Colonic mucosa (tissue), 4 donors: ENCODE measurements around the gene DSG2. TPM values are rescaled to one million over a fixed set of nuclear protein-coding genes. Genes with fewer than 3 reads are reported as not detected.
A peak's percentile ranks its signal among the peaks of the same experiment; 100 is the strongest.

Experiments used
- DNase-seq: peaks from one replicate; pipeline ENCODE4 v3.0.0-alpha.2; 2020
- H3K27ac ChIP-seq: fragments of 200-600 bp; one replicate; pipeline ENCODE4 v1.8.0; 2021
- H3K27me3 ChIP-seq: fragments of 200-600 bp; one replicate; pipeline ENCODE4 v1.8.0; 2021
- H3K36me3 ChIP-seq: fragments of 200-600 bp; one replicate; pipeline ENCODE4 v1.8.0; 2021
- H3K4me1 ChIP-seq: fragments of 200-600 bp; one replicate; pipeline ENCODE4 v1.8.0; 2021; ENCODE audit warnings: mild to moderate bottlenecking
- H3K4me3 ChIP-seq: fragments of 200-600 bp; one replicate; pipeline ENCODE4 v1.8.0; 2021
- H3K9ac ChIP-seq, 2 donors: one replicate each; pipeline ENCODE4 v1.7.0; 2013; ENCODE audit warnings: control low read depth in 2 of 2, low read depth in 2 of 2, low read length in 2 of 2
- H3K9me3 ChIP-seq: fragments of 200-600 bp; one replicate; pipeline ENCODE4 v1.8.0; 2021
- intact Hi-C: fragments of 100-400 bp; cut with DNase I; formaldehyde crosslinking; loops from one replicate; pipeline ENCODE4 v1.14.1; 2022
- total RNA-seq, 2 donors: library from RNA; stranded (reverse); fragmentation: NEBNext Ultra II Directional in 1 of 2; extraction: Animal tissue kit (Norgen Biotek cat#: 25700) in 1 of 2; gene quantifications; one replicate each; pipeline ENCODE4 v1.2.1, GENCODE V29; 2021
- TF ChIP-seq, protein P1 (sequence below): fragments of 200-600 bp; IDR thresholded peaks from one replicate; pipeline ENCODE4 v1.8.0; 2022; ENCODE audit warnings: antibody characterized with exemption, mild to moderate bottlenecking
- donor health status: healthy.
- donor health status: DM: no; HTN: no; CAD: no.
- donor health status: DM: no; HTN: no; CAD: no.

Gene DSG2
- total RNA-seq, 2 donors from 2014 or later: 237 to 308 TPM

DNA sequence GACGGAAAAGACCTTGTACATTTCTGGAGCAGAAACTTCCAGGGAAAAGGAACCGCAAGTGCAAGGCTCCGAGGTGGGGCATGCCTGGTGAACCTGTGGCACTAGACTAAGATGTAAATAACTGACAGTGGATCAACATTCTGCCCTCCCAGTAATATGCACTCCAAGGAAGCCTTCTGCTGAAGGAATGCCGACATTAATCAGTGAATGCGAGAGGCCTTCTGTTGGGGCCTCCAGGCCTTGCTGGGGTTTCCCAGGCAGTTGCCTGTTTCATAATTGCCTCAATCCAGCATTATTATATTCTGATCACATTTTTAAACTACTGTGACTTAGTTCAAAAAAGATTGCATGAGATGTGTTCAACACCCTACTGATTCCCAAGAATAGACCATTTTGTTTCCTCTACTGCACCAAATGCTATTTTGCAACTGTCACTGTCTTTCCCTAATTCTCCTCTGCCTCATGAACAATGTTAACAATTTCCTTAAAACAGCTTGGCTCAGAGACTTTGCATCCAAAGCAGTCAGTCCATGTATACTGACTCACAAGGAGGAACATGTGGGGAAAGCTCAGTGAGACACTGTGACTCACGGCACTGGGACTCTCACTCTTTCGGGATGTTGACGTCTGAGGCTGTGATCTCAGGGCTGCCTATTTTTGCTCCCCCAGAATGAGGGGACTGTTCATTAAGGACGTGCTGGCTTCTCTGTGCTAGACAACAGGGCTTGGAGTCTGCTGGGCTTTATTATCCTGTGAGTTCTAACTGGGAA lies 10.5 kb upstream of the DSG2 start:
- Histone ChIP-seq H3K27ac (no peak overlapping the region), H3K4me1 (no peaks in the 10 kb centered on the region), H3K9me3 (no peaks in the 10 kb centered on the region)

DNA sequence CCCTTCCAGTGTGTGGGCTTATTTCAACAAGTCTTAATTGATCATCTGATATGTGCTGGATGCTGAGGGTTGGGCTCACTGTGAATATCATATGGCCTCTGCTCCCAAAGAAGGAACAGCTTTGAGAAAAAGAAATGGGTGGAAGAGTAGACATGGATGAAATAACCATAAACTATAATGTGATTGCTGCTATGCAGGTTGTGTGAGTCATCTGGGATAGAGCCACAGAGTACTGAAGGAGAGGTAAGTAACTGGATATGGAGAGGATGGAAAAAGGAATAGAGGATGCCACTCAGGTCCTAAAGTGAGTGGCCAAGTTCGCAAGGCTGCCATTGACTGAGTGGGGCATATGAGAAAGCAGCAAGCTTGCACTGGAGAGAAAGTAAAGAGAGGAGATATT lies 8.7 kb upstream of the DSG2 start:
- Histone ChIP-seq H3K9me3 (no peaks in the 10 kb centered on the region), H3K4me1 (no peaks in the 10 kb centered on the region), H3K27me3 (no peaks in the 10 kb centered on the region), H3K36me3 (no peaks in the 10 kb centered on the region), H3K9ac (no peak overlapping the region), H3K4me3 (no peak overlapping the region), H3K27ac (peak overlapping the region; percentile 11)
- no peak for DNase-seq
- TF ChIP-seq, protein P1, sequence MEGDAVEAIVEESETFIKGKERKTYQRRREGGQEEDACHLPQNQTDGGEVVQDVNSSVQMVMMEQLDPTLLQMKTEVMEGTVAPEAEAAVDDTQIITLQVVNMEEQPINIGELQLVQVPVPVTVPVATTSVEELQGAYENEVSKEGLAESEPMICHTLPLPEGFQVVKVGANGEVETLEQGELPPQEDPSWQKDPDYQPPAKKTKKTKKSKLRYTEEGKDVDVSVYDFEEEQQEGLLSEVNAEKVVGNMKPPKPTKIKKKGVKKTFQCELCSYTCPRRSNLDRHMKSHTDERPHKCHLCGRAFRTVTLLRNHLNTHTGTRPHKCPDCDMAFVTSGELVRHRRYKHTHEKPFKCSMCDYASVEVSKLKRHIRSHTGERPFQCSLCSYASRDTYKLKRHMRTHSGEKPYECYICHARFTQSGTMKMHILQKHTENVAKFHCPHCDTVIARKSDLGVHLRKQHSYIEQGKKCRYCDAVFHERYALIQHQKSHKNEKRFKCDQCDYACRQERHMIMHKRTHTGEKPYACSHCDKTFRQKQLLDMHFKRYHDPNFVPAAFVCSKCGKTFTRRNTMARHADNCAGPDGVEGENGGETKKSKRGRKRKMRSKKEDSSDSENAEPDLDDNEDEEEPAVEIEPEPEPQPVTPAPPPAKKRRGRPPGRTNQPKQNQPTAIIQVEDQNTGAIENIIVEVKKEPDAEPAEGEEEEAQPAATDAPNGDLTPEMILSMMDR: no peak
- intact Hi-C loops: no loop called here

More for the DNA sequence above, 10.5 kb upstream of the DSG2 start:
- no peak overlapping the region for H3K4me3 ChIP-seq
- no peak overlapping the region for H3K9ac ChIP-seq
- no peak for DNase-seq
- intact Hi-C loops: no loop called here
- no peaks in the 10 kb centered on the region for H3K27me3 ChIP-seq
- TF ChIP-seq, protein P1: no peak
- no peaks in the 10 kb centered on the region for H3K36me3 ChIP-seq

DNA sequence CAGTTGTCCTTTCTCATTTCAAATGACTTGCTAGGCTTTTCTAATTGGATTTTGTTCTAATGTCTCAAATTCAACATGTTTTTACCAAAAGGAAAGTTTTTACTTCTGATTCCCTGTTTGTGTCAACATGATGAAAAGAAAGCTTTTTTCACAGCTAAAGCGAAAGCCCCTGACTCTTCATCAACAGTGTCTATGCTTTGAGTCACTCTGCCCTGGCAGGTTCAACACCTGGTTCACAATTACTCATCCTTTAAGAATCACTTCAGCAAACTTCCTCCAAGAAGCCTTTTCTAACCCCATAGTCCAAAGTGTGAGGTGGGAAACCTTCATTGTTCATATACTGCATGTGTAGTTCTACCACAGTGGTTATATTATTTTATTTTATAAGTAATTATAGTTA lies 7.6 kb upstream of the DSG2 start:
- Histone ChIP-seq H3K36me3 (no peaks in the 10 kb centered on the region), H3K27ac (peak overlapping the region; percentile 50), H3K9me3 (no peaks in the 10 kb centered on the region), H3K4me1 (no peaks in the 10 kb centered on the region), H3K4me3 (no peak overlapping the region), H3K27me3 (no peaks in the 10 kb centered on the region), H3K9ac (no peak overlapping the region)
- DNase-seq: peak; percentile 48
- intact Hi-C loops: no loop called here
- TF ChIP-seq, protein P1: no peak

DNA sequence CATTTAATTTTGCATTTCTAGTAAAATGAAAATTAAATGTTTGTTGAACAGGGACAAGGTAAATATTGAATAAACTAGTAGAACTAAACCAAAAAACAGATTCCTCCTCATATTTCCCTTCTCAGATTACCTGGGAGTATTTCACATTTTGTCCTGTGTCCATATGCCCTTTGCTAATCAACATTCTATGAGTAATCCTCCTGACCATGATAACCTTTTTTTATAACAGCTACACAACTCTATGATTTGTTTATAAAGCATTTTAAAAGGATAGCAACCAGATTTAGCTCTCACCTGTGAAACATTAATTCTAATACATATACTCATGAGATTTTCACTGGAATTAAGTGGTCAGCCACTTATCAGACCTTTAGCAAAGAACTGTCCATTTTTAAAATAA lies 7.1 kb upstream of the DSG2 start:
- TF ChIP-seq, protein P1: no peak
- DNase-seq: no peak
- intact Hi-C loops: no loop called here
- H3K4me3 ChIP-seq: no peak overlapping the region
- no peaks in the 10 kb centered on the region for H3K27me3 ChIP-seq
- no peaks in the 10 kb centered on the region for H3K36me3 ChIP-seq
- H3K9me3 ChIP-seq: no peaks in the 10 kb centered on the region
- no peak overlapping the region for H3K9ac ChIP-seq
- H3K27ac ChIP-seq: peak overlapping the region; percentile 50
- no peaks in the 10 kb centered on the region for H3K4me1 ChIP-seq

DNA sequence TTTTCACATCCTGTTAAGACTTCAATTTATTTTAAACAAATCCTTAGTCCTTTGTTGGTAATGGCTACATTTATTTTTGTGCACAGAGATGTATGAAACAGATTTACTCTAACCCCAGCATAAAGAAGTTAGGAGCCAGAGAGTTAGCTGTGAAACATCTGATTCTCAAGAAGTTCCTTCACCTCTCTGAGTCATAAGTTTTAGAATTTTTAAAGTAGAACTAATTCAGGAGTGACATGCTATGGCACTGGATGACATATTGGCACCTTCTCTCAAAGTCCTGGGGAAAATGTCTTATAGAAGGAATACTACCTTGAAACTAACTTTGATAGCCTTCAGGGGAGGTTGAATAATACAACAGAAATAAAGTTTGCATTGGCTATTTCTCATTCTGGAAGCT lies 6.4 kb upstream of the DSG2 start:
- no peak overlapping the region for H3K9ac ChIP-seq
- H3K4me3 ChIP-seq: no peak overlapping the region
- no peak overlapping the region for H3K27ac ChIP-seq
- no peak for DNase-seq
- no peaks in the 10 kb centered on the region for H3K27me3 ChIP-seq
- intact Hi-C loops: no loop called here
- no peaks in the 10 kb centered on the region for H3K4me1 ChIP-seq
- no peaks in the 10 kb centered on the region for H3K9me3 ChIP-seq
- H3K36me3 ChIP-seq: no peaks in the 10 kb centered on the region
- TF ChIP-seq, protein P1: no peak
